Mesendoderm (in vitro differentiated cells): ENCODE measurements around the gene ALOX15B.

Experiments
- DNase-seq: peaks from one replicate; pipeline ENCODE4 v3.0.0; 2013
- H2AK5ac ChIP-seq: 2 replicates; pipeline ENCODE4 v1.6.1; 2013; ENCODE audit warnings: low read length, inconsistent platforms
- H2BK120ac ChIP-seq: 2 replicates; pipeline ENCODE4 v1.6.1; 2013; ENCODE audit warnings: low read depth, mild to moderate bottlenecking, low read length, moderate library complexity, mixed read lengths
- H2BK15ac ChIP-seq: replicated peaks from 2 replicates; pipeline ENCODE4 v1.6.1; 2013; ENCODE audit warnings: low read depth, mild to moderate bottlenecking, moderate library complexity
- H2BK5ac ChIP-seq: 2 replicates; pipeline ENCODE4 v1.6.1; 2013; ENCODE audit warnings: low read length, inconsistent platforms
- H3K18ac ChIP-seq: 2 replicates; pipeline ENCODE4 v1.6.1; 2013; ENCODE audit warnings: mild to moderate bottlenecking, low read length, mixed read lengths
- H3K23ac ChIP-seq: one replicate; pipeline ENCODE4 v1.6.1; 2013; ENCODE audit warnings: low read length
- H3K27ac ChIP-seq: 2 replicates; pipeline ENCODE4 v1.5.1; 2013; ENCODE audit warnings: low read depth, mild to moderate bottlenecking, inconsistent platforms, low read length, moderate library complexity
- H3K27me3 ChIP-seq: 2 replicates; pipeline ENCODE4 v1.6.1; 2013; ENCODE audit warnings: low read length, control low read depth, mild to moderate bottlenecking, inconsistent platforms; ENCODE audit not compliant: insufficient read depth, poor library complexity
- H3K36me3 ChIP-seq: 2 replicates; pipeline ENCODE4 v1.6.1; 2013; ENCODE audit warnings: low read length, inconsistent platforms; ENCODE audit not compliant: control insufficient read depth, insufficient read depth
- H3K4ac ChIP-seq: one replicate; pipeline ENCODE4 v1.6.1; 2013; ENCODE audit warnings: low read depth, mild to moderate bottlenecking, low read length, moderate library complexity
- H3K4me1 ChIP-seq: 2 replicates; pipeline ENCODE4 v1.6.1; 2013; ENCODE audit warnings: low read depth, low read length, inconsistent platforms; ENCODE audit not compliant: control insufficient read depth
- H3K4me2 ChIP-seq: 2 replicates; pipeline ENCODE4 v1.6.1; 2013; ENCODE audit warnings: low read length
- H3K4me3 ChIP-seq: 2 replicates; pipeline ENCODE4 v1.5.1; 2013; ENCODE audit warnings: mild to moderate bottlenecking, low read length
- H3K56ac ChIP-seq: one replicate; pipeline ENCODE4 v1.6.1; 2013; ENCODE audit warnings: low read length
- H3K79me1 ChIP-seq: 2 replicates; pipeline ENCODE4 v1.6.1; 2013; ENCODE audit warnings: low read length, inconsistent platforms
- H3K79me2 ChIP-seq: 2 replicates; pipeline ENCODE4 v1.6.1; 2013; ENCODE audit warnings: mild to moderate bottlenecking, low read length; ENCODE audit not compliant: control insufficient read depth, insufficient read depth
- H3K9ac ChIP-seq: 2 replicates; pipeline ENCODE4 v1.6.1; 2013; ENCODE audit warnings: low read length, inconsistent platforms
- H4K5ac ChIP-seq: one replicate; pipeline ENCODE4 v1.6.1; 2013; ENCODE audit warnings: low read length
- H4K8ac ChIP-seq: one replicate; pipeline ENCODE4 v1.6.1; 2013; ENCODE audit warnings: low read depth, mild to moderate bottlenecking, control low read depth, low read length, moderate library complexity
- WGBS: extraction: QIAGEN DNeasy Blood & Tissue Kit; methylation state at CpG from one replicate; pipeline ENCODE4 v1.1.7; 2013; ENCODE audit warnings: low lambda C conversion rate, missing lambda C conversion rate; ENCODE audit not compliant: insufficient coverage; ENCODE audit errors: extremely low coverage; 5-methylcytosine and 5-hydroxymethylcytosine counted together

The ALOX15B gene

GRCh38 chr17:8015957-8016631, 22.8 kb upstream of the ALOX15B start:
- H3K79me2 ChIP-seq, result no peaks in the 10 kb centered on the region
- no CpG with 5 or more reads among the region's 46 CpGs for WGBS
- no peak overlapping the region for H3K4ac ChIP-seq
- no peak overlapping the region for H3K23ac ChIP-seq
- no peak overlapping the region for H2BK120ac ChIP-seq
- peaks cover 2% of the 10 kb centered on the region for H3K27me3 ChIP-seq
- no peak overlapping the region for H4K5ac ChIP-seq
- H3K9ac ChIP-seq, result peak overlapping the region; percentile 71
- no peak overlapping the region for H4K8ac ChIP-seq
- H2BK5ac ChIP-seq, result no peak overlapping the region
- no peak overlapping the region for H2AK5ac ChIP-seq
- peak overlapping the region; percentile 73 for H3K4me2 ChIP-seq
- H3K4me3 ChIP-seq, result peak overlapping the region; percentile 22
- H3K56ac ChIP-seq, result peak overlapping the region; percentile 82
- no peak for DNase-seq
- H3K27ac ChIP-seq, result no peak overlapping the region
- H2BK15ac ChIP-seq, result no peak overlapping the region
- no peak overlapping the region for H3K18ac ChIP-seq
- no peaks in the 10 kb centered on the region for H3K36me3 ChIP-seq
- no peaks in the 10 kb centered on the region for H3K79me1 ChIP-seq
- no peaks in the 10 kb centered on the region for H3K4me1 ChIP-seq

DNA sequence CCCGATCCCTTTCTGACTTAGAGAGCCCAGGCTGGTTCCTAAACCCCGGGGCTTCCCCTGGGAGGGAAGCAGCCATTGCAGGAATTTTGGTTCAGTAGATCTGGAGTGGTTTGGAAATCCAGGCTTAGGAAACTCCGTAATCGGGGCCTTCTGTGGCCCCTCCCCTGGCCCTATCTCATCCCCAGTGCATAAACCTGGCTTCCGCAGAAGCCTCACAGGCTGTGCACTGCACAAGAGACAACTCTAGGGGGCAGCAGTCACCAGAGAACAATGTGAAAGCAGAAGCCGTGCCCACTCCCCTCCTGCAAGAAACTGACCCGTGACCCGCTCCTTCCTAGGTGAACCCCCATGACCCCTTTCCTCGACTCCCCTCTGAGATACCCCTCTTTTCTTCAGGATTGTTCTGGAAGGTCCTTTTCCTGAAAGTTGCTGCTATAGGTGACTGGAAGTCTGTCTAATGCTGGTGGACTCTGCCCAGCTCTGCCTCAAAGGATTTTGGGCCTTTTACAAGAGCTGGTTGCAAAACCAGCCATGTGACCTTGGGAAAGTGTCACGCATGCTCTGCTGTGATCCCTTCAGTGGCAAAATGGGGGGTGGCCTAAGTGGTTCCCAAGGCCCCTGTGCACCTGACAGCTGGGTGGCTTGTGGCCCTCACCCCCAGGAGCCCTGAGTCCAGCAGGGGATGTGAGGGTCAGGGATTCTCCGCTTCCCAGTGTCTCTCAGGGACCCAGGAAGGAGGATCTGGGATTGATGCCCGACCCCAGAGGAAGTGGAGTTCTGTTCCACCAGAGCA, 22.0 kb upstream of the ALOX15B start:
- peak; percentile 83 for DNase-seq
- H2AK5ac ChIP-seq, result no peak overlapping the region
- no peak overlapping the region for H3K4ac ChIP-seq
- no peak overlapping the region for H2BK120ac ChIP-seq
- WGBS, result no CpG with 5 or more reads among the region's 12 CpGs
- no peak overlapping the region for H4K5ac ChIP-seq
- H3K56ac ChIP-seq, result peak overlapping the region; percentile 81
- H2BK5ac ChIP-seq, result no peak overlapping the region
- H3K27me3 ChIP-seq, result peaks cover 2% of the 10 kb centered on the region
- no peak overlapping the region for H3K27ac ChIP-seq
- peak overlapping the region; percentile 71 for H3K9ac ChIP-seq
- H3K79me2 ChIP-seq, result no peaks in the 10 kb centered on the region
- H3K79me1 ChIP-seq, result no peaks in the 10 kb centered on the region
- H3K23ac ChIP-seq, result no peak overlapping the region
- H4K8ac ChIP-seq, result no peak overlapping the region
- H2BK15ac ChIP-seq, result no peak overlapping the region
- H3K18ac ChIP-seq, result no peak overlapping the region
- H3K4me2 ChIP-seq, result peak overlapping the region; percentile 73
- H3K4me1 ChIP-seq, result no peaks in the 10 kb centered on the region
- H3K4me3 ChIP-seq, result peak overlapping the region; percentile 22
- H3K36me3 ChIP-seq, result no peaks in the 10 kb centered on the region

DNA sequence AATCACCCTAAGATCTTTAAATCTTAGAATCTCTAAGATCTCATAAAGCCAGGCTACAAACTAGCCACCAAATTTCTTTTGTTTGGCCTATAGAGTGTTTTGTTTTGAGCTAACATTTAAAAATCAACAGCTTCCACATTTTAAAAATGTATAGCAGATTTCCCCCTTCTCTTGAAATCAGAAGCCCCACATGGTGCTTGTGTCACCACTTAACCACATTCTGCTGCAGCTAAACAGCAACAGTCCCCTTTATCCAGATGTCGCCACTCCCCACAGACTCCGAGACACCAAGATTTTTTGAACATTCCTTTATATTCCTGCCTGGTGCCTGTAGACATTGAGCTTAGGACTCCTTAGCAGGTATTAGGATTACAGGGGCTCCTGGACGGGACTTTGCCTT, 20.4 kb upstream of the ALOX15B start:
- H3K36me3 ChIP-seq, result no peaks in the 10 kb centered on the region
- no peak overlapping the region for H2AK5ac ChIP-seq
- no peak overlapping the region for H2BK15ac ChIP-seq
- H3K4me3 ChIP-seq, result no peak overlapping the region
- no peaks in the 10 kb centered on the region for H3K79me2 ChIP-seq
- no peak overlapping the region for H3K9ac ChIP-seq
- no peak overlapping the region for H3K4me2 ChIP-seq
- no peak overlapping the region for H3K56ac ChIP-seq
- no peak overlapping the region for H4K5ac ChIP-seq
- H4K8ac ChIP-seq, result no peak overlapping the region
- no peak overlapping the region for H2BK5ac ChIP-seq
- no peak overlapping the region for H3K23ac ChIP-seq
- H3K27ac ChIP-seq, result no peak overlapping the region
- no peaks in the 10 kb centered on the region for H3K79me1 ChIP-seq
- peaks cover 2% of the 10 kb centered on the region for H3K27me3 ChIP-seq
- H3K4ac ChIP-seq, result no peak overlapping the region
- H3K18ac ChIP-seq, result no peak overlapping the region
- WGBS, result no CpG with 5 or more reads among the region's 3 CpGs
- no peaks in the 10 kb centered on the region for H3K4me1 ChIP-seq
- no peak for DNase-seq
- no peak overlapping the region for H2BK120ac ChIP-seq

- Histone ChIP-seq H2BK5ac (no peak overlapping the region), H3K79me2 (no peaks in the 10 kb centered on the region), H3K9ac (no peak overlapping the region), H2BK15ac (no peak overlapping the region), H3K79me1 (no peaks in the 10 kb centered on the region), H3K36me3 (no peaks in the 10 kb centered on the region), H2BK120ac (no peak overlapping the region), H3K27me3 (peaks cover 2% of the 10 kb centered on the region), H3K23ac (no peak overlapping the region), H3K4me3 (no peak overlapping the region), H3K4me2 (no peak overlapping the region), H2AK5ac (no peak overlapping the region), H3K4ac (no peak overlapping the region), H3K27ac (no peak overlapping the region), H3K56ac (no peak overlapping the region), H3K18ac (no peak overlapping the region), H4K5ac (no peak overlapping the region), H4K8ac (no peak overlapping the region), H3K4me1 (no peaks in the 10 kb centered on the region)
- DNase-seq, result peak; percentile 31
- WGBS, result no CpG with 5 or more reads among the region's 5 CpGs
Measured at GRCh38 chr17:8019166-8019565, 19.7 kb upstream of the ALOX15B start.

- H3K79me1 ChIP-seq, result no peaks in the 10 kb centered on the region
- peaks cover 2% of the 10 kb centered on the region for H3K27me3 ChIP-seq
- DNase-seq, result no peak
- no peak overlapping the region for H2AK5ac ChIP-seq
- no peak overlapping the region for H3K4ac ChIP-seq
- H3K4me3 ChIP-seq, result no peak overlapping the region
- peak overlapping the region; percentile 25 for H3K56ac ChIP-seq
- no peaks in the 10 kb centered on the region for H3K36me3 ChIP-seq
- no peaks in the 10 kb centered on the region for H3K4me1 ChIP-seq
- H2BK120ac ChIP-seq, result no peak overlapping the region
- H4K5ac ChIP-seq, result no peak overlapping the region
- H3K4me2 ChIP-seq, result no peak overlapping the region
- H3K79me2 ChIP-seq, result no peaks in the 10 kb centered on the region
- H3K9ac ChIP-seq, result no peak overlapping the region
- no peak overlapping the region for H3K23ac ChIP-seq
- no peak overlapping the region for H4K8ac ChIP-seq
- no CpG with 5 or more reads among the region's 16 CpGs for WGBS
- H2BK5ac ChIP-seq, result no peak overlapping the region
- H3K18ac ChIP-seq, result no peak overlapping the region
- H3K27ac ChIP-seq, result no peak overlapping the region
- no peak overlapping the region for H2BK15ac ChIP-seq
Measured at GRCh38 chr17:8019665-8020650, 18.9 kb upstream of the ALOX15B start.
